MM.1S (cell line): ENCODE data around the gene INS.

Experiments
- DNase-seq: peaks from one replicate; pipeline ENCODE4 v3.0.0-alpha.2; 2015
- H2AFZ ChIP-seq: fragments of 300-600 bp; sonication (generic); 2 replicates; pipeline ENCODE4 v1.6.0; 2016; ENCODE audit warnings: antibody characterized with exemption, low read length
- H3F3A ChIP-seq: fragments of 300-600 bp; sonication (generic); 2 replicates; pipeline ENCODE4 v1.6.1; 2016; ENCODE audit warnings: mild to moderate bottlenecking, antibody characterized with exemption, low read length, moderate library complexity, mixed read lengths; ENCODE audit not compliant: insufficient read depth
- H3K27ac ChIP-seq: fragments of 300-600 bp; sonication (generic); 2 replicates; pipeline ENCODE4 v1.5.1; 2016; ENCODE audit warnings: mild to moderate bottlenecking, low read length
- H3K27me3 ChIP-seq: fragments of 300-600 bp; sonication (generic); replicated peaks from 2 replicates; pipeline ENCODE4 v1.6.0; 2016; ENCODE audit warnings: low read length; ENCODE audit not compliant: insufficient read depth
- H3K36me3 ChIP-seq: fragments of 300-600 bp; sonication (generic); replicated peaks from 2 replicates; pipeline ENCODE4 v1.6.1; 2016; ENCODE audit warnings: mild to moderate bottlenecking, low read length, mixed read lengths; ENCODE audit not compliant: insufficient read depth
- H3K4me1 ChIP-seq: fragments of 300-600 bp; sonication (generic); 2 replicates; pipeline ENCODE4 v1.6.1; 2016; ENCODE audit warnings: low read length, mixed read lengths
- H3K4me2 ChIP-seq: fragments of 300-600 bp; sonication (generic); 2 replicates; pipeline ENCODE4 v1.6.0; 2016; ENCODE audit warnings: low read depth, low read length
- H3K4me3 ChIP-seq: fragments of 300-600 bp; sonication (generic); 2 replicates; pipeline ENCODE4 v1.5.1; 2016; ENCODE audit warnings: low read length, mixed read lengths
- H3K79me2 ChIP-seq: fragments of 300-600 bp; sonication (generic); 2 replicates; pipeline ENCODE4 v1.6.1; 2016; ENCODE audit warnings: mixed run types, low read length, mixed read lengths
- H3K9ac ChIP-seq: fragments of 300-600 bp; sonication (generic); 2 replicates; pipeline ENCODE4 v1.6.1; 2016; ENCODE audit warnings: low read length, mixed read lengths
- H3K9me2 ChIP-seq: fragments of 300-600 bp; sonication (generic); replicated peaks from 2 replicates; pipeline ENCODE4 v1.6.1; 2016; ENCODE audit warnings: mild to moderate bottlenecking, low read length, mixed read lengths; ENCODE audit not compliant: insufficient read depth
- H3K9me3 ChIP-seq: fragments of 300-600 bp; sonication (generic); replicated peaks from 2 replicates; pipeline ENCODE4 v1.6.1; 2016; ENCODE audit warnings: mild to moderate bottlenecking, low read length, mixed read lengths; ENCODE audit not compliant: insufficient read depth
- H4K20me1 ChIP-seq: fragments of 300-600 bp; sonication (generic); 2 replicates; pipeline ENCODE4 v1.6.1; 2016; ENCODE audit warnings: mild to moderate bottlenecking, low read length, moderate library complexity, mixed read lengths; ENCODE audit not compliant: insufficient read depth
- EZH2 ChIP-seq: fragments of 300-600 bp; sonication (generic); optimal IDR thresholded peaks from 2 replicates; pipeline ENCODE3; 2017; ENCODE audit warnings: low read depth, mild to moderate bottlenecking, antibody characterized with exemption, low read length, mixed read lengths
- EZH2phosphoT487 ChIP-seq: fragments of 300-600 bp; sonication (generic); IDR thresholded peaks from 2 replicates; pipeline ENCODE4 v1.6.1; 2018; ENCODE audit warnings: antibody characterized with exemption, low read length
- TF ChIP-seq, protein P1 (sequence below): fragments of 300-600 bp; sonication (generic); IDR thresholded peaks from 2 replicates; pipeline ENCODE4 v1.5.1; 2016; ENCODE audit warnings: antibody characterized with exemption, low read length, mixed read lengths

The INS gene

DNA sequence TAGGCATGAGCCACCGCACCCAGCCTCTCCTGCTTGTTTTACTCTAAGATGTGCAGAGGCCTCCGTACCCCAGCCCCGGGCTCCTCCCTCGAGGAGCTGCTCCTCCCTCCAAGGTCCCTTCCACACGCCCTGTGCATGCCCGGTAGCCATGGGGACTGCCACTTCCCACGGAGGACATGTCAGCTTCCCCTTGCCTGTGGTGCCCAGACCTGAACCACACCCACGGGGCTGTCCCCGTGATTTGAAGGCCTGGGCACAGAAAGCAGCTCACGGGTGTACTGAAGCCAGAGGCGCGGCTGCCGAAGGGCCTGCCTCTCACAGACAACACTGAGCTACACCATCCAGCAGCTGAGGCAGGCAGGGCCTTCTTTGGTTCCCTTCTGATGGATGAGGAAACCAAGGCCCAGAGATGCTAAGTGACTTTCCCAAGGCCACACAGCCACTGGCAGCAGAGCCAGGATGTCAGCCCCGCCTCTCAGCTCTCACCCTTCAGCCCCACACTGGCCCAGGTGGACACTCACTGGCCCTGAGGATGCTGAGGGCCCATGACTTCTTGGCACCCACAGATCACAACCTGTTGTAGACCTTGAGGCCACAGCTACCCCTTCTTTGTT is 7.3 kb downstream of the INS start:
- Histone ChIP-seq H3K79me2 (no peaks in the 10 kb centered on the region), H3K27ac (no peak overlapping the region), H3K4me3 (no peak overlapping the region), H2AFZ (no peak overlapping the region), H3K9me3 (no peaks in the 10 kb centered on the region), H3K27me3 (peaks cover 77% of the 10 kb centered on the region), H4K20me1 (no peaks in the 10 kb centered on the region), H3K9ac (no peak overlapping the region), H3K4me1 (no peaks in the 10 kb centered on the region), H3K9me2 (no peaks in the 10 kb centered on the region), H3K36me3 (no peaks in the 10 kb centered on the region), H3K4me2 (no peak overlapping the region), H3F3A (no peaks in the 10 kb centered on the region)
- no peak for DNase-seq
- TF ChIP-seq EZH2phosphoT487 (no peak), EZH2 (no peak)
- TF ChIP-seq, protein P1, sequence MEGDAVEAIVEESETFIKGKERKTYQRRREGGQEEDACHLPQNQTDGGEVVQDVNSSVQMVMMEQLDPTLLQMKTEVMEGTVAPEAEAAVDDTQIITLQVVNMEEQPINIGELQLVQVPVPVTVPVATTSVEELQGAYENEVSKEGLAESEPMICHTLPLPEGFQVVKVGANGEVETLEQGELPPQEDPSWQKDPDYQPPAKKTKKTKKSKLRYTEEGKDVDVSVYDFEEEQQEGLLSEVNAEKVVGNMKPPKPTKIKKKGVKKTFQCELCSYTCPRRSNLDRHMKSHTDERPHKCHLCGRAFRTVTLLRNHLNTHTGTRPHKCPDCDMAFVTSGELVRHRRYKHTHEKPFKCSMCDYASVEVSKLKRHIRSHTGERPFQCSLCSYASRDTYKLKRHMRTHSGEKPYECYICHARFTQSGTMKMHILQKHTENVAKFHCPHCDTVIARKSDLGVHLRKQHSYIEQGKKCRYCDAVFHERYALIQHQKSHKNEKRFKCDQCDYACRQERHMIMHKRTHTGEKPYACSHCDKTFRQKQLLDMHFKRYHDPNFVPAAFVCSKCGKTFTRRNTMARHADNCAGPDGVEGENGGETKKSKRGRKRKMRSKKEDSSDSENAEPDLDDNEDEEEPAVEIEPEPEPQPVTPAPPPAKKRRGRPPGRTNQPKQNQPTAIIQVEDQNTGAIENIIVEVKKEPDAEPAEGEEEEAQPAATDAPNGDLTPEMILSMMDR, result no peak

- Histone ChIP-seq H3K9ac (no peak overlapping the region), H3K27ac (no peak overlapping the region), H4K20me1 (no peaks in the 10 kb centered on the region), H3K36me3 (no peaks in the 10 kb centered on the region), H3K79me2 (no peaks in the 10 kb centered on the region), H3K4me1 (no peaks in the 10 kb centered on the region), H3K9me3 (no peaks in the 10 kb centered on the region), H3K9me2 (no peaks in the 10 kb centered on the region), H3K4me2 (peak overlapping the region; percentile 46; the same call in 1 of the 2 replicates), H3K4me3 (no peak overlapping the region), H3F3A (no peaks in the 10 kb centered on the region), H3K27me3 (peaks cover 87% of the 10 kb centered on the region), H2AFZ (no peak overlapping the region)
- TF ChIP-seq, protein P1, result peak; percentile 72
- no peak for TF ChIP-seq EZH2phosphoT487
- no peak for TF ChIP-seq EZH2
- DNase-seq, result peak; percentile 79
These were observed 9.3 kb downstream of the INS start for GRCh38 chr11:2151500-2152257.

DNA sequence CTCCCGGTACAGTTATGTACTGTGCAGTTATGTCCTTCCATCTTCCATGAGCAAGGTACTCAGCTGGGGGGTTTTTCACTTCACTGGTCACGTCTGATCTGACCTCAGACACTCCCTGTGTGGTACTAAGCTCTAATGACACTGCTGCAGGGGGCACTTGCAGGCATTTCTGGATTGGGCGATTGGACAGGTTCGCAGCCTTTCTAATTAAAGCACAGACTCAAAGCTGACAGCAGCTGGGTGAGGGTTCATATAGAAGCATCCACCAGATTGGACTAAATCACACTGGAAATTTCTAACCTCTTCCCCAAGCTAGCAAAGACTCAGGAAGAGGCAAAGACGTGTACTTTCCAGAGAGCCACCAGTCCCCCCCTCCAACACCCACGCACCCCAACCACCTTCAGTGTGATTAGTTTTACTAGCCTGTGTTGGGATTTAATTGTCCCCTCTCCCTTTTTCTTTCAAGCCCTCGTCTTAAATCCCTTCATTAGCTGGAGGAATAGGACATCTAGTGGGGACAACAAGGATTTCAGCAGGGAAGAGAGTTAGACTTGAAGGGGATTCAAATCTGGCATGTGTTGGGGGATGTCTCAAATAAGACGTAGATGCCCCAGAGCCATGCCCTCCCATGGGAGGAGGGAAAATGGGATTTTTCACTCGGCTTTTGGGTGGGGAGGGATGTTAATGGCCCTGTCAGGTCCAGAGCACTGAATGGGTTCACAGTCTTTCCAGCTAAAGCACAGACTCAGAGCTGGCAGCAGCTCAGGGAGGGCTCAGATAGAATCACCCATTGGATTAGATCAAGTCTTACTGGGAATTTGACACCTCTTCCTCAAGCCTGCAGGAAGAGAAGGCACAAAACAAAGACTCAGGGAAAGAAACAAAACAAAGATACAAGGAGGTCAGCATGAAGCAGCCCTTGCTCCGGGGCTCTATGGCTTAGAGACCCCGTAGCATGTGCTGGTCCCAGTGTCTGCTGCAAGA is 10.9 kb downstream of the INS start:
- no peaks in the 10 kb centered on the region for H4K20me1 ChIP-seq
- no peak overlapping the region for H3K27ac ChIP-seq
- no peaks in the 10 kb centered on the region for H3K9me3 ChIP-seq
- TF ChIP-seq EZH2 (no peak), EZH2phosphoT487 (no peak)
- TF ChIP-seq, protein P1, result no peak
- H3K79me2 ChIP-seq, result no peaks in the 10 kb centered on the region
- H2AFZ ChIP-seq, result no peak overlapping the region
- no peaks in the 10 kb centered on the region for H3K4me1 ChIP-seq
- H3K27me3 ChIP-seq, result peaks cover 91% of the 10 kb centered on the region
- H3K9me2 ChIP-seq, result no peaks in the 10 kb centered on the region
- no peaks in the 10 kb centered on the region for H3K36me3 ChIP-seq
- no peak overlapping the region for H3K4me3 ChIP-seq
- H3K4me2 ChIP-seq, result no peak overlapping the region
- no peaks in the 10 kb centered on the region for H3F3A ChIP-seq
- DNase-seq, result no peak
- H3K9ac ChIP-seq, result no peak overlapping the region
